GM23338 (cell line): ENCODE data around the gene RGS3.
"Not testable (repeated sequence)": the region's sequence is repeated elsewhere in the genome, so short reads cannot be mapped to it uniquely, and the experiment has no call there.

Source experiments
- CTCF ChIP-seq, 2 experiments: fragments of 200-600 bp in 1 of 2; sonication (generic) in 1 of 2; conservative IDR thresholded peaks; 2 replicates each; pipeline versions ENCODE4 v1.5.1 to v1.6.1; 2016 to 2017; ENCODE audit warnings: antibody characterized with exemption in 2 of 2, low read depth in 2 of 2, mild to moderate bottlenecking in 2 of 2, moderate library complexity in 1 of 2
- EZH2 ChIP-seq: fragments of 200-600 bp; sonication (generic); IDR thresholded peaks from one replicate; pipeline ENCODE4 v1.8.0; 2017; ENCODE audit warnings: antibody characterized with exemption, mild to moderate bottlenecking, low read depth; ENCODE audit not compliant: unreplicated experiment
- POLR2AphosphoS5 ChIP-seq: IDR thresholded peaks from 2 replicates; pipeline ENCODE4 v1.6.1; 2016; ENCODE audit warnings: antibody characterized with exemption, low read depth

- not testable (repeated sequence) for TF ChIP-seq CTCF (conservative IDR thresholded peaks at IDR 0.05; ENCODE audit: low read depth in 2 of 2); POLR2AphosphoS5; EZH2
These were observed 25.8 kb upstream of the RGS3 start for GRCh38 chr9:113437716-113438115.
